SH-SY5Y (cell line): Measurements from ENCODE around the gene FGF12.

Experiments used
- GATA2 ChIP-seq: IDR thresholded peaks from 2 replicates; pipeline ENCODE4 v1.6.1; 2011; ENCODE audit warnings: mild to moderate bottlenecking, low read depth, low read length
- GATA3 ChIP-seq: IDR thresholded peaks from 2 replicates; pipeline ENCODE4 v1.6.1; 2011; ENCODE audit warnings: low read depth, mild to moderate bottlenecking, low read length, moderate library complexity

Gene FGF12

DNA sequence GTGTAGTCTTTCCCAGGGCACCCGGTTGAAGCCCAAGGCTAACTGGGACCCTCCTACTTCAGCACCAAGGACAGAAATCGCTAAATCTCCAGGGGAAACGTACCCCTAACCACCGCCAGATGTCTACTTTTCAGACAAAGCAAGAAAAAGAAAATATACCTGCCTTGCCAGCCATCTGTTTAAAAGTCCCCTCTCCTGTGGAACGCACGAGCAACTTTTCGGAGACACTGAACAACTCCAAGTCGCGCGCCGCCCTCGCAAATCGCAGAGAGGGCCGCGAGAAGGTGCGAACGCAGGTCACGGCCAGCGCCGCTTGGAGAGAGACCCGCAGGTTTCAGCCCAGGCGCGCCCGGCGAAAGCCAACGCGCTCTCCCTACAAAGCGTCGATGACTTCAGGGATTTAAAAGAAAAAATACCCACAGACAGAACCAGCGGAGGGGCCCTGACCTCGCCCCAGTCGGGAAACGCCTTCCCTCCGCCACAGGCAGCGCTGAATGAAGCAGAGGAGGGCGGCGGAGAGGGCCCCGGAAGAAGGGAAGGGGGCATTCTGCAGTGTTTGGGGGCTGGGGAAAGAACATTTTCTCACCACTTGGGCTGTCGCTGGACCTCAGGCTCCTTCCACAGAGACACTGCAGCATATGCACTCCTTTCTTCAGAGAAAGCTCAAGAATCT, 213.1 kb downstream of the FGF12 start:
- TF ChIP-seq GATA2 (no peak), GATA3 (no peak)

DNA sequence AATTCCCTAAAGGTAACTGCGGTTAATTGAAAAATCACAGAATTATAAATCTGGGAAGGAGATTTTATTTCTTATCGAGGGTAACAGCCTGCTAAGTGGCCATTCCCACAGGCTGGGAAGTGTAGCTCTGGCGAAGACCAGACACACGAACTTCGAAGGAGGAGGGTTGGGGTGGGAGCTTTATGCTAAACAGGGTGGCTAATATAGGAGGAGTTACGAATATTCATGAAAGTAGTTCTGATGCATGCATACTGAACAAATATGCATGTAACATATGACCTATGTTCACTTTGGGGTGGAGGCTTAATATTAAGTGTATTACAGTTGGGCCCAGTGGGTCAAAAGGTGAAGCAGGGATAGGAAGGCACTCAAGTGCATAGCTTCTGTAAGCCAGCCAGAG, 221.6 kb downstream of the FGF12 start:
- TF ChIP-seq GATA3: no peak
- no peak for TF ChIP-seq GATA2

GRCh38 chr3:192501401-192501800, 225.9 kb downstream of the FGF12 start:
- TF ChIP-seq GATA3 (no peak), GATA2 (no peak)

- TF ChIP-seq GATA2 (no peak), GATA3 (no peak)
Observed at GRCh38 chr3:192496905-192497587, 230.3 kb downstream of the FGF12 start.

GRCh38 chr3:192494174-192494573, 233.2 kb downstream of the FGF12 start:
- TF ChIP-seq GATA2 (no peak), GATA3 (no peak)

DNA sequence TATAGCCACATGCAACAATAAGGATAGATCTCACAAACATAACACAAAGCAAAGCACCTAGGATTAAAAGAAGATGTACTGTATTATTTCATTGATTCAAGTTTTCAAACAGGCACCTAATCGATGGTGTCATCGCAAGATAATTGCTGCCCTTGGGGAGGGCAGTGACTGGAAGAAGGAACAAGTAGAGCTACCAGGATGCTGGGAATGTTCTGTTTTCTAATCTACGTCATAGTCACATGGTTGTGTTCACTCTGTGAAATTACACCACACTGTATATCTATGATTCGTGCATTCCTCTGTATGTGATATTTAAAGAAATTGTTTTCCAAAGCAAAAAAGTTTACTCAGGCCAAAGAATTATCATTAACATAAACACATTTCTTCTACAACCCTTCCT, 236.6 kb downstream of the FGF12 start:
- no peak for TF ChIP-seq GATA3
- no peak for TF ChIP-seq GATA2

DNA sequence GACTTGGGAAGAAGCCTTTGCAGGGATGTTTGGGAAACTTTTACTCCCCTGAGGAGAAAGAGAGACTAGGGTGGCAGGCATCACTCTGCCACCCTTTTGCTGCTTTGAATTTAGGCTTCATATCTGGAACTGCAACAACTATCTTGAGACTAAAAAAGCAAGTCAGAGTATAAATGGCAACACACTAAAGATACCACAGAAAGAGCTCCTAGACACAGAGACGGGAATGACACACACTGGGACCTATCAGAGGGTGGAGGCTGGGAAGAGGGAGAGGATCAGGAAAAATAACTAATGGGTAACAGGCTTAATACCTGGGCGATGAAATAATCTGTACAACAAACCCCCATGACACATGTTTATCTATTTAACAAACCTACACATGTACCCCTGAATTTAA, 237.8 kb downstream of the FGF12 start:
- TF ChIP-seq GATA3: no peak
- TF ChIP-seq GATA2: no peak

- TF ChIP-seq GATA2 (no peak), GATA3 (no peak)
Observed at GRCh38 chr3:192487033-192487432, 240.3 kb downstream of the FGF12 start.

DNA sequence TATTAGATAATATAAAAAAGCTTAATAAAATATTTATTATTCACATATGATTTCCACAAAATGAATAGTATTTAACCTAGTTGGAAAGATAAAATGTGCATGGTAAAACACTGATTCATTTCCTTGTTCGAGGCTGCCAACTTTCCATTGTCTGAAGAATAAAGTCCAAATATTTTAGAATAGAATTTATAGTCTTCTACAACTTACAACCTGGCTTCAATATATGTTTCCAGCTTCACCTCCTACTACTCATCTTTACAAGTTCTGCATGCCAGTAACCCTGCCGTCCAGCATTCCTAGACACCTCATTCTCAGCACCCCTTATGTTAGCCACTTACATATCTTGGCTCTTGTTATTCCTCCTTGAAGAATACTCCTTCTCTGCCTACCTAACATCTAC, 244.5 kb downstream of the FGF12 start:
- TF ChIP-seq GATA3 (no peak), GATA2 (no peak)

- no peak for TF ChIP-seq GATA2
- no peak for TF ChIP-seq GATA3
Observed at GRCh38 chr3:192482391-192482790, 244.9 kb downstream of the FGF12 start.

GRCh38 chr3:192481638-192482037, 245.7 kb downstream of the FGF12 start:
- no peak for TF ChIP-seq GATA2
- TF ChIP-seq GATA3: no peak

DNA sequence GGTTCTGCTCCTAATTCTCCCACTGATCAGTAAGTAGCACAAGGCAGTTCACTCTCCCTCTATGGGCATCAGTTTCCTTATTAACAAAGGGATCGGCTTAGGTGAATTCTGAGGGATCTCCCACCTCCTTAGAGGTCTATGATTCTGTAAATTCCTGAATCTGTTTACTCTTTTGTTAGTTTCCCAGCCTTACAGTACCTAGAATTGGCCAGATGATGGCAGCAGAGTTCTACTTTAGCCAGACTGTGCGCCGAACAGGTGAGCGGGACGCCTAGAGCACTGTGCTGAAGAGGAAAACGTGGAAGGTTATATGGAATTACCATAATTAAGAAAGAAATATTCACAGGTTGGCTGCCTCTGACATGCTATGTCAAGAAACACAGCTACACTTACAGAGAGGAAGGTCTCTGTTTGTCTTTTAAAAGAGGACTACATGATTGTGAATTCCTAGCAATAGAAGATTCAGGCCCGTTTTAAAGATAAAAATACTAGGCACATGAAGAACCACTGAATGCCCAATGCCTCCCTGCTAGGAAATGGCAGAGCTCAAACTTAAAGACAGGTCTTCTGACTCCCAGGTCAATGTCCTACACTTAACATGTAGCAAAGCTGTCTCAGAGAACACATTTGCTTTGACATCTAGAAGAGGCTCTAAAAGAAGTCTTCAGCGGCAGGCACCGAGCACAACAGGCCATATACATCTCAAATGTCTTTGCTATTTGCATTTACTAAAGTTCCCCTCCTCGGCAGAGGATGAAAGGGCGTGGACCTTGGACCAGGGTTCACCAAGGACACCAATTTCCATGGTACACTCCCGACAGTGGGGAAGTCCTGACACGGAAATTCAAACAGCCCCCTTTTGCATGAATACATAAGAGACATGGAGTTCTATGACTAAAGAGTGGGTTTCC, 259.9 kb downstream of the FGF12 start:
- TF ChIP-seq GATA2: no peak

DNA sequence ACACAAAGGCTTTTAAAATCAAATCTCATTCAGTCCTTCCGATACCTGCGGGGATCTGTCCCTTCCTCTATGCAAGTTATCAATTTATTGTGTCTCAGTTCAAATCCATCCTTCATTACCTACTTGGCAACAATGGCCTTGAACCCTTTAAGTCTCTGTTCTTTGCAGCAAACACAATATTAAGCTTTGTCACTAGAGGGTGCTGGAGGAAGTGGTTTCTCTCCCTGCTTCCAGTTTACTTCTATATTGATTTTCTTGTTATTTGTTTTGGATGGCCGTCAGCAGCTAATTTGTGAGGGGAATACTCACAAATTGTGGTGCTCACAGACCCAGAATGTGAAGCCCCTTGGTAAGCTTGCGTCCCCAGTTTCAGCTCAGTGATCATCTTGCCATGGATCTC, 278.3 kb downstream of the FGF12 start:
- no peak for TF ChIP-seq GATA2
- TF ChIP-seq GATA3: no peak
